Measurements from ENCODE around the gene SEPHS2. TPM values are rescaled to one million over a fixed set of nuclear protein-coding genes. Genes with fewer than 3 reads are reported as not detected.

SEPHS2 gene
- total RNA-seq, 1 experiment from 2014 or later: 52.6 TPM

- H3K27ac Mint-ChIP-seq: no peak overlapping the region
- peaks cover 4 to 5% of the 10 kb centered on the region in 2 experiments; a peak in 3 of 4 replicates for H3K4me1 Mint-ChIP-seq
- Histone ChIP-seq H2BK5ac (ENCODE audit: insufficient read length, low read length) (no peak overlapping the region), H3K9me3 (ENCODE audit: control insufficient read depth, low read depth, low read length) (no peaks in the 10 kb centered on the region), H3K27me3 (ENCODE audit: insufficient read depth, low read length) (no peaks in the 10 kb centered on the region), H2BK15ac (ENCODE audit: low read depth, low read length) (no peak overlapping the region), H3K18ac (ENCODE audit: insufficient read length, low read depth, low read length) (no peak overlapping the region), H3K79me1 (ENCODE audit: insufficient read depth, low read depth, low read length, poor library complexity, severe bottlenecking) (no peaks in the 10 kb centered on the region), H4K20me1 (ENCODE audit: control insufficient read depth, insufficient read depth, insufficient read length) (no peaks in the 10 kb centered on the region), H2BK12ac (ENCODE audit: insufficient read length, low read depth, low read length) (no peak overlapping the region), H3K4ac (ENCODE audit: low read depth, low read length) (no peak overlapping the region), H3K4me1 (ENCODE audit: insufficient read depth, low read length) (no peaks in the 10 kb centered on the region), H3K56ac (ENCODE audit: insufficient read length, low read depth, low read length) (no peak overlapping the region), H2AK5ac (ENCODE audit: insufficient read length, low read length) (no peak overlapping the region), H3K27ac (ENCODE audit: insufficient read length, low read depth, low read length) (no peak overlapping the region), H3K79me2 (ENCODE audit: insufficient read depth, low read length) (no peaks in the 10 kb centered on the region), H4K5ac (ENCODE audit: insufficient read length, low read depth, low read length) (no peak overlapping the region), H2BK20ac (ENCODE audit: low read depth, low read length, poor library complexity, severe bottlenecking) (no peak overlapping the region), H3K23ac (ENCODE audit: insufficient read length, low read depth, low read length) (no peak overlapping the region), H3K23me2 (ENCODE audit: insufficient read length, low read depth, low read length, poor library complexity, severe bottlenecking) (no peaks in the 10 kb centered on the region), H3K4me2 (ENCODE audit: insufficient read depth, insufficient read length, low read length) (no peak overlapping the region), H4K91ac (ENCODE audit: insufficient read length, low read depth, low read length) (no peak overlapping the region), H3T11ph (ENCODE audit: low read length) (no peak overlapping the region), H3K14ac (ENCODE audit: insufficient read depth, low read length) (no peak overlapping the region), H3K9ac (ENCODE audit: extremely low read depth, insufficient read length, low read length) (no peak overlapping the region), H4K8ac (replicated peaks; ENCODE audit: insufficient read length, low read depth, low read length) (no peak overlapping the region), H2BK120ac (ENCODE audit: low read depth, low read length, poor library complexity, severe bottlenecking) (no peak overlapping the region), H2AFZ (ENCODE audit: low read length) (no peak overlapping the region)
- WGBS (ENCODE audit: extremely low coverage, insufficient read length, low lambda C conversion rate): no CpG with 5 or more reads among the region's 4 CpGs
- TF ChIP-seq CTCF (conservative IDR thresholded peaks at IDR 0.05): no peak
- DNase-seq: no peak
- peaks cover 40% of the 10 kb centered on the region for H3K27me3 Mint-ChIP-seq (ENCODE audit: low read depth)
- H3K36me3 Mint-ChIP-seq (ENCODE audit: insufficient read depth in 1 of 3, low read depth in 3 of 3): no peaks in the 10 kb centered on the region; a peak in 1 of 7 replicates
- no peak overlapping the region for H3K4me3 Mint-ChIP-seq
- H3K9me3 Mint-ChIP-seq: no peaks in the 10 kb centered on the region; a peak in 1 of 5 replicates
These were observed 10.8 kb downstream of the SEPHS2 start for GRCh38 chr16:30434852-30435251.
